IMR-90 (cell line): ENCODE results near the gene FXN. TPM values are rescaled to one million over a fixed set of nuclear protein-coding genes. Genes with fewer than 3 reads are reported as not detected.

Experiments used
- ATAC-seq: fragments of 200-7000 bp; cut with Tn5 transposase; 2 replicates; pipeline ENCODE4 v1.9.1; 2020; ENCODE audit warnings: low read depth, mild to moderate bottlenecking, moderate library complexity
- BruUV-seq: library from RNA; stranded (reverse); fragments of 400-500 nt; replicated peaks from 2 replicates; lab custom pipeline; 2021; lab: Mats Ljungman, UMichigan
- CTCF ChIA-PET: fragments of 300-600 bp; formaldehyde crosslinking; extraction: SDS; loops from one replicate; lab custom pipeline; 2021; ENCODE audit warnings: antibody characterized with exemption; lab: Yijun Ruan, JAX
- POLR2A ChIA-PET: fragments of 300-600 bp; sonication (Branson Sonifier 250); formaldehyde crosslinking; loops from one replicate; lab custom pipeline; 2022; ENCODE audit warnings: antibody characterized with exemption; ENCODE audit not compliant: unreplicated experiment; lab: Charles Lee
- DNase-seq: peaks from one replicate; pipeline ENCODE4 v3.0.0; 2013
- H2AFZ ChIP-seq: replicated peaks from 2 replicates; pipeline ENCODE3; 2013; ENCODE audit warnings: low read length, mild to moderate bottlenecking; ENCODE audit not compliant: poor library complexity
- H2AK5ac ChIP-seq: 2 replicates; pipeline ENCODE4 v1.6.1; 2013; ENCODE audit warnings: low read depth, low read length, inconsistent platforms
- H2AK9ac ChIP-seq: replicated peaks from 2 replicates; pipeline ENCODE3; 2013; ENCODE audit warnings: mild to moderate bottlenecking, low read depth, low read length, moderate library complexity; ENCODE audit not compliant: poor library complexity
- H2BK120ac ChIP-seq: 2 replicates; pipeline ENCODE4 v1.6.1; 2013; ENCODE audit warnings: low read depth, low read length, inconsistent platforms
- H2BK15ac ChIP-seq: 3 replicates; pipeline ENCODE4 v1.6.1; 2013; ENCODE audit warnings: low read depth, low read length, inconsistent platforms
- H2BK20ac ChIP-seq: 2 replicates; pipeline ENCODE4 v1.6.1; 2013; ENCODE audit warnings: low read depth, mild to moderate bottlenecking, inconsistent platforms, low read length, moderate library complexity
- H2BK5ac ChIP-seq: 2 replicates; pipeline ENCODE4 v1.6.1; 2013; ENCODE audit warnings: mild to moderate bottlenecking, low read depth, low read length, inconsistent platforms; ENCODE audit not compliant: poor library complexity, severe bottlenecking
- H3K14ac ChIP-seq: replicated peaks from 2 replicates; pipeline ENCODE4 v1.6.1; 2013; ENCODE audit warnings: low read depth, low read length, inconsistent platforms
- H3K18ac ChIP-seq: 2 replicates; pipeline ENCODE4 v1.6.1; 2013; ENCODE audit warnings: low read depth, low read length, control low read depth
- H3K23ac ChIP-seq: 2 replicates; pipeline ENCODE4 v1.6.1; 2013; ENCODE audit warnings: low read depth, low read length, inconsistent platforms
- H3K27ac ChIP-seq: 2 replicates; pipeline ENCODE4 v1.5.1; 2013; ENCODE audit warnings: mild to moderate bottlenecking, control low read depth, low read length; ENCODE audit not compliant: insufficient read depth
- H3K27me3 ChIP-seq: 2 replicates; pipeline ENCODE4 v1.6.1; 2013; ENCODE audit warnings: low read length; ENCODE audit not compliant: control insufficient read depth, insufficient read depth
- H3K36me3 ChIP-seq: 2 replicates; pipeline ENCODE4 v1.6.1; 2013; ENCODE audit warnings: low read length, mixed read lengths; ENCODE audit not compliant: control insufficient read depth, insufficient read depth
- H3K4ac ChIP-seq: 2 replicates; pipeline ENCODE4 v1.6.1; 2013; ENCODE audit warnings: low read depth, low read length, inconsistent platforms
- H3K4me1 ChIP-seq: 2 replicates; pipeline ENCODE4 v1.6.1; 2013; ENCODE audit warnings: low read length, mixed read lengths; ENCODE audit not compliant: control insufficient read depth, insufficient read depth
- H3K4me2 ChIP-seq: 2 replicates; pipeline ENCODE4 v1.6.1; 2013; ENCODE audit warnings: low read depth, mild to moderate bottlenecking, control low read depth, low read length, moderate library complexity
- H3K4me3 ChIP-seq: 2 replicates; pipeline ENCODE4 v1.5.1; 2013; ENCODE audit warnings: low read depth, mild to moderate bottlenecking, control low read depth, low read length, moderate library complexity; ENCODE audit not compliant: insufficient read depth
- H3K56ac ChIP-seq: 2 replicates; pipeline ENCODE4 v1.6.1; 2013; ENCODE audit warnings: low read length, inconsistent platforms; ENCODE audit not compliant: insufficient read depth; ENCODE audit errors: extremely low read depth
- H3K79me1 ChIP-seq, 2 experiments: 2 replicates each; pipeline ENCODE4 v1.6.1; 2013; ENCODE audit warnings: low read length in 2 of 2, inconsistent platforms in 1 of 2, low read depth in 1 of 2
- H3K9ac ChIP-seq: 2 replicates; pipeline ENCODE4 v1.6.1; 2013; ENCODE audit warnings: low read depth, low read length, control low read depth
- H3K9me1 ChIP-seq: 2 replicates; pipeline ENCODE4 v1.6.1; 2013; ENCODE audit warnings: low read length, inconsistent platforms; ENCODE audit not compliant: insufficient read depth
- H3K9me3 ChIP-seq: 2 replicates; pipeline ENCODE4 v1.6.1; 2013; ENCODE audit warnings: low read length; ENCODE audit not compliant: control insufficient read depth, insufficient read depth
- H4K20me1 ChIP-seq: 2 replicates; pipeline ENCODE4 v1.6.1; 2013; ENCODE audit warnings: low read length, inconsistent platforms; ENCODE audit not compliant: insufficient read depth
- H4K5ac ChIP-seq: 2 replicates; pipeline ENCODE4 v1.6.1; 2013; ENCODE audit warnings: mild to moderate bottlenecking, low read depth, low read length, control low read depth
- H4K8ac ChIP-seq, 2 experiments: 2 replicates each; pipeline ENCODE4 v1.6.1; 2013; ENCODE audit warnings: low read depth in 2 of 2, low read length in 2 of 2, control low read depth in 1 of 2, inconsistent platforms in 1 of 2
- H4K91ac ChIP-seq: 2 replicates; pipeline ENCODE4 v1.6.1; 2013; ENCODE audit warnings: low read depth, low read length, inconsistent platforms; ENCODE audit not compliant: insufficient read depth
- CHD1 ChIP-seq: IDR thresholded peaks from 2 replicates; pipeline ENCODE4 v1.6.1; 2012; ENCODE audit warnings: low read depth, low read length, improper control_type of control experiment
- FOS ChIP-seq: fragments of 150-350 bp; IDR thresholded peaks from 2 replicates; pipeline ENCODE4 v1.6.1; 2016; ENCODE audit warnings: low read depth, low read length
- MAFK ChIP-seq: IDR thresholded peaks from 2 replicates; pipeline ENCODE4 v1.6.1; 2012; ENCODE audit warnings: low read depth, low read length, improper control_type of control experiment
- MXI1 ChIP-seq: IDR thresholded peaks from 2 replicates; pipeline ENCODE4 v1.6.1; 2012; ENCODE audit warnings: low read depth, mild to moderate bottlenecking, low read length, moderate library complexity, borderline replicate concordance
- RCOR1 ChIP-seq: IDR thresholded peaks from 2 replicates; pipeline ENCODE4 v1.6.1; 2012; ENCODE audit warnings: mild to moderate bottlenecking, low read length, improper control_type of control experiment; ENCODE audit not compliant: insufficient replicate concordance
- RFX5 ChIP-seq: IDR thresholded peaks from 2 replicates; pipeline ENCODE4 v1.8.0; 2012; ENCODE audit warnings: low read depth, mild to moderate bottlenecking, low read length, moderate library complexity
- WGBS, 2 experiments: methylation state at CpG; one replicate each; pipeline versions ENCODE4 v1.1.5 to v1.1.7; 2013; ENCODE audit warnings: missing lambda C conversion rate in 2 of 2; ENCODE audit not compliant: insufficient read length in 1 of 2; ENCODE audit errors: extremely low coverage in 2 of 2; 5-methylcytosine and 5-hydroxymethylcytosine counted together
- dilution Hi-C: fragments of 300-500 bp; cut with HindIII; formaldehyde crosslinking; loops from one replicate; pipeline ENCODE4 v1.14.3; 2018; ENCODE audit warnings: low sequenced_read_pairs; ENCODE audit not compliant: unreplicated experiment
- in situ Hi-C: fragments of 300-500 bp; cut with MboI; formaldehyde crosslinking; loops from 3 replicates; pipeline ENCODE4 v1.14.3; 2019; ENCODE audit warnings: low sequenced_read_pairs, inconsistent platforms, mixed read lengths
- intact Hi-C: fragments of 100-400 bp; cut with micrococcal nuclease; formaldehyde crosslinking; loops from 2 replicates; pipeline ENCODE4 v1.10.0; 2022
- polyA plus RNA-seq, 3 experiments: library from polyadenylated mRNA; depleted of rRNA; stranded (reverse); fragments of >200 nt; gene quantifications; 2 replicates each; pipeline ENCODE4 v1.2.3, GENCODE V29; 2012; ENCODE audit warnings: low replicate concordance in 1 of 3
- total RNA-seq: library from RNA; depleted of rRNA; stranded (reverse); fragments of >200 nt; gene quantifications from 2 replicates; pipeline ENCODE4 v1.2.3, GENCODE V29; 2012
- TF ChIP-seq, protein P1 (sequence below): fragments of 150-350 bp; IDR thresholded peaks from 2 replicates; pipeline ENCODE4 v1.6.1; 2016; ENCODE audit warnings: low read depth, mild to moderate bottlenecking, low read length, moderate library complexity, borderline replicate concordance

The FXN gene
- total and polyA plus RNA-seq, 2 of the 4 experiments (the other 2 are of a cell fraction) = 3.9 to 18.1 TPM

- intact Hi-C loops = no loop called here
- H3K9me1 ChIP-seq = no peaks in the 10 kb centered on the region
- H3K79me1 ChIP-seq = no peaks in the 10 kb centered on the region
- ChIA-PET POLR2A (no interaction called here), CTCF (interaction anchor here (1.2 kb wide), 1 partner anchor 106 kb away, joined by 4 read pairs; no protein-coding TSS in a partner anchor)
- H4K5ac ChIP-seq = no peak overlapping the region
- no peaks in the 10 kb centered on the region for H3K36me3 ChIP-seq
- no peak overlapping the region for H2BK120ac ChIP-seq
- H3K27me3 ChIP-seq = no peaks in the 10 kb centered on the region
- no peak overlapping the region for H3K9ac ChIP-seq
- H2AK5ac ChIP-seq = no peak overlapping the region
- no peak overlapping the region for H2BK5ac ChIP-seq
- BruUV-seq = no TSS peak
- no peak overlapping the region for H3K4me3 ChIP-seq
- no CpG with 5 or more reads among the region's 2 CpGs for WGBS, 2 experiments
- H3K23ac ChIP-seq = no peak overlapping the region
- no peak overlapping the region for H3K4me2 ChIP-seq
- no peak overlapping the region for H3K56ac ChIP-seq
- H3K27ac ChIP-seq = no peak overlapping the region
- no peak overlapping the region for H4K8ac ChIP-seq
- TF ChIP-seq CHD1 = no peak
- no peak for TF ChIP-seq MXI1
- TF ChIP-seq RFX5 = no peak
- no peak for TF ChIP-seq FOS
- TF ChIP-seq MAFK = no peak
- TF ChIP-seq, protein P1, sequence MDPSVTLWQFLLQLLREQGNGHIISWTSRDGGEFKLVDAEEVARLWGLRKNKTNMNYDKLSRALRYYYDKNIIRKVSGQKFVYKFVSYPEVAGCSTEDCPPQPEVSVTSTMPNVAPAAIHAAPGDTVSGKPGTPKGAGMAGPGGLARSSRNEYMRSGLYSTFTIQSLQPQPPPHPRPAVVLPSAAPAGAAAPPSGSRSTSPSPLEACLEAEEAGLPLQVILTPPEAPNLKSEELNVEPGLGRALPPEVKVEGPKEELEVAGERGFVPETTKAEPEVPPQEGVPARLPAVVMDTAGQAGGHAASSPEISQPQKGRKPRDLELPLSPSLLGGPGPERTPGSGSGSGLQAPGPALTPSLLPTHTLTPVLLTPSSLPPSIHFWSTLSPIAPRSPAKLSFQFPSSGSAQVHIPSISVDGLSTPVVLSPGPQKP = no peak
- no peak for TF ChIP-seq RCOR1
- H4K91ac ChIP-seq = no peak overlapping the region
- no peaks in the 10 kb centered on the region for H3K9me3 ChIP-seq
- H2AFZ ChIP-seq = no peak overlapping the region
- H3K14ac ChIP-seq = no peak overlapping the region
- DNase-seq = no peak
- peaks cover 7% of the 10 kb centered on the region for H3K4me1 ChIP-seq
- in situ Hi-C loops = no loop called here
- no peak for ATAC-seq
- H2AK9ac ChIP-seq = no peak overlapping the region
- H2BK20ac ChIP-seq = no peak overlapping the region
- H2BK15ac ChIP-seq = no peak overlapping the region
- dilution Hi-C loops = no loop called here
- no peak overlapping the region for H3K18ac ChIP-seq
- H3K4ac ChIP-seq = no peak overlapping the region
- H4K20me1 ChIP-seq = no peaks in the 10 kb centered on the region
Measured at GRCh38 chr9:69086769-69087168, 51.2 kb downstream of the FXN start.
